Measurements from ENCODE around the gene COP1. TPM values are rescaled to one million over a fixed set of nuclear protein-coding genes. Genes with fewer than 3 reads are reported as not detected.

COP1 gene
- total RNA-seq, 1 donor from 2014 or later, result 70.0 TPM

- TF ChIP-seq CTCF (IDR thresholded peaks at IDR 0.05; ENCODE audit: insufficient read depth, low read length, severe bottlenecking), result no peak
- Histone ChIP-seq H3K4me3 (ENCODE audit: low read depth, low read length) (no peak overlapping the region), H3K36me3 (ENCODE audit: control insufficient read depth, insufficient read depth, low read length) (peaks cover 3% of the 10 kb centered on the region), H3K27me3 (ENCODE audit: control insufficient read depth, insufficient read depth, low read length) (no peaks in the 10 kb centered on the region)
- FAIRE-seq (no peak), DNase-seq (ENCODE audit: low read depth) (no peak)
Observed at GRCh38 chr1:176141449-176141848, 65.6 kb downstream of the COP1 start.

GRCh38 chr1:176136891-176137290 lies 70.2 kb downstream of the COP1 start:
- H3K27me3 ChIP-seq (ENCODE audit: control insufficient read depth, insufficient read depth, low read length), result no peaks in the 10 kb centered on the region
- FAIRE-seq (no peak), DNase-seq (ENCODE audit: low read depth) (no peak)
- H3K36me3 ChIP-seq (ENCODE audit: control insufficient read depth, insufficient read depth, low read length), result no peaks in the 10 kb centered on the region
- TF ChIP-seq CTCF (IDR thresholded peaks at IDR 0.05; ENCODE audit: insufficient read depth, low read length, severe bottlenecking), result no peak
- no peak overlapping the region for H3K4me3 ChIP-seq (ENCODE audit: low read depth, low read length)

GRCh38 chr1:176134666-176135065 lies 72.4 kb downstream of the COP1 start:
- FAIRE-seq (no peak), DNase-seq (ENCODE audit: low read depth) (no peak)
- Histone ChIP-seq H3K4me3 (ENCODE audit: low read depth, low read length) (no peak overlapping the region), H3K36me3 (ENCODE audit: control insufficient read depth, insufficient read depth, low read length) (no peaks in the 10 kb centered on the region), H3K27me3 (ENCODE audit: control insufficient read depth, insufficient read depth, low read length) (no peaks in the 10 kb centered on the region)
- no peak for TF ChIP-seq CTCF (IDR thresholded peaks at IDR 0.05; ENCODE audit: insufficient read depth, low read length, severe bottlenecking)

GRCh38 chr1:176122282-176122681 lies 84.8 kb downstream of the COP1 start:
- FAIRE-seq, result no peak
- H3K4me3 ChIP-seq (ENCODE audit: low read depth, low read length), result no peak overlapping the region
- no peak for TF ChIP-seq CTCF (IDR thresholded peaks at IDR 0.05; ENCODE audit: insufficient read depth, low read length, severe bottlenecking)
- no peak for DNase-seq (ENCODE audit: low read depth)
- H3K36me3 ChIP-seq (ENCODE audit: control insufficient read depth, insufficient read depth, low read length), result no peaks in the 10 kb centered on the region
- H3K27me3 ChIP-seq (ENCODE audit: control insufficient read depth, insufficient read depth, low read length), result no peaks in the 10 kb centered on the region

- no peak for TF ChIP-seq CTCF (IDR thresholded peaks at IDR 0.05; ENCODE audit: insufficient read depth, low read length, severe bottlenecking)
- Histone ChIP-seq H3K27me3 (ENCODE audit: control insufficient read depth, insufficient read depth, low read length) (no peaks in the 10 kb centered on the region), H3K36me3 (ENCODE audit: control insufficient read depth, insufficient read depth, low read length) (peaks cover 2% of the 10 kb centered on the region), H3K4me3 (ENCODE audit: low read depth, low read length) (no peak overlapping the region)
- FAIRE-seq, result no peak
- peak; percentile 31 for DNase-seq (ENCODE audit: low read depth)
Observed at GRCh38 chr1:176119549-176119948, 87.5 kb downstream of the COP1 start.

GRCh38 chr1:176118985-176119384 lies 88.1 kb downstream of the COP1 start:
- DNase-seq (ENCODE audit: low read depth), result no peak
- H3K27me3 ChIP-seq (ENCODE audit: control insufficient read depth, insufficient read depth, low read length), result no peaks in the 10 kb centered on the region
- FAIRE-seq, result no peak
- no peak overlapping the region for H3K4me3 ChIP-seq (ENCODE audit: low read depth, low read length)
- H3K36me3 ChIP-seq (ENCODE audit: control insufficient read depth, insufficient read depth, low read length), result peaks cover 2% of the 10 kb centered on the region
- TF ChIP-seq CTCF (IDR thresholded peaks at IDR 0.05; ENCODE audit: insufficient read depth, low read length, severe bottlenecking), result no peak
